IMR-90 (cell line): Measurements from ENCODE around the gene ATRNL1. TPM values are rescaled to one million over a fixed set of nuclear protein-coding genes. Genes with fewer than 3 reads are reported as not detected.

Source experiments
- ATAC-seq: fragments of 200-7000 bp; cut with Tn5 transposase; 2 replicates; pipeline ENCODE4 v1.9.1; 2020; ENCODE audit warnings: low read depth, mild to moderate bottlenecking, moderate library complexity
- BruUV-seq: library from RNA; stranded (reverse); fragments of 400-500 nt; replicated peaks from 2 replicates; lab custom pipeline; 2021; lab: Mats Ljungman, UMichigan
- CTCF ChIA-PET: fragments of 300-600 bp; formaldehyde crosslinking; extraction: SDS; loops from one replicate; lab custom pipeline; 2021; ENCODE audit warnings: antibody characterized with exemption; lab: Yijun Ruan, JAX
- POLR2A ChIA-PET: fragments of 300-600 bp; sonication (Branson Sonifier 250); formaldehyde crosslinking; loops from one replicate; lab custom pipeline; 2022; ENCODE audit warnings: antibody characterized with exemption; ENCODE audit not compliant: unreplicated experiment; lab: Charles Lee
- DNase-seq: peaks from one replicate; pipeline ENCODE4 v3.0.0; 2013
- H2AFZ ChIP-seq: replicated peaks from 2 replicates; pipeline ENCODE3; 2013; ENCODE audit warnings: low read length, mild to moderate bottlenecking; ENCODE audit not compliant: poor library complexity
- H2AK5ac ChIP-seq: 2 replicates; pipeline ENCODE4 v1.6.1; 2013; ENCODE audit warnings: low read depth, low read length, inconsistent platforms
- H2AK9ac ChIP-seq: replicated peaks from 2 replicates; pipeline ENCODE3; 2013; ENCODE audit warnings: mild to moderate bottlenecking, low read depth, low read length, moderate library complexity; ENCODE audit not compliant: poor library complexity
- H2BK120ac ChIP-seq: 2 replicates; pipeline ENCODE4 v1.6.1; 2013; ENCODE audit warnings: low read depth, low read length, inconsistent platforms
- H2BK15ac ChIP-seq: 3 replicates; pipeline ENCODE4 v1.6.1; 2013; ENCODE audit warnings: low read depth, low read length, inconsistent platforms
- H2BK20ac ChIP-seq: 2 replicates; pipeline ENCODE4 v1.6.1; 2013; ENCODE audit warnings: low read depth, mild to moderate bottlenecking, inconsistent platforms, low read length, moderate library complexity
- H2BK5ac ChIP-seq: 2 replicates; pipeline ENCODE4 v1.6.1; 2013; ENCODE audit warnings: mild to moderate bottlenecking, low read depth, low read length, inconsistent platforms; ENCODE audit not compliant: poor library complexity, severe bottlenecking
- H3K14ac ChIP-seq: replicated peaks from 2 replicates; pipeline ENCODE4 v1.6.1; 2013; ENCODE audit warnings: low read depth, low read length, inconsistent platforms
- H3K18ac ChIP-seq: 2 replicates; pipeline ENCODE4 v1.6.1; 2013; ENCODE audit warnings: low read depth, low read length, control low read depth
- H3K23ac ChIP-seq: 2 replicates; pipeline ENCODE4 v1.6.1; 2013; ENCODE audit warnings: low read depth, low read length, inconsistent platforms
- H3K27ac ChIP-seq: 2 replicates; pipeline ENCODE4 v1.5.1; 2013; ENCODE audit warnings: mild to moderate bottlenecking, control low read depth, low read length; ENCODE audit not compliant: insufficient read depth
- H3K27me3 ChIP-seq: 2 replicates; pipeline ENCODE4 v1.6.1; 2013; ENCODE audit warnings: low read length; ENCODE audit not compliant: control insufficient read depth, insufficient read depth
- H3K36me3 ChIP-seq: 2 replicates; pipeline ENCODE4 v1.6.1; 2013; ENCODE audit warnings: low read length, mixed read lengths; ENCODE audit not compliant: control insufficient read depth, insufficient read depth
- H3K4ac ChIP-seq: 2 replicates; pipeline ENCODE4 v1.6.1; 2013; ENCODE audit warnings: low read depth, low read length, inconsistent platforms
- H3K4me1 ChIP-seq: 2 replicates; pipeline ENCODE4 v1.6.1; 2013; ENCODE audit warnings: low read length, mixed read lengths; ENCODE audit not compliant: control insufficient read depth, insufficient read depth
- H3K4me2 ChIP-seq: 2 replicates; pipeline ENCODE4 v1.6.1; 2013; ENCODE audit warnings: low read depth, mild to moderate bottlenecking, control low read depth, low read length, moderate library complexity
- H3K4me3 ChIP-seq: 2 replicates; pipeline ENCODE4 v1.5.1; 2013; ENCODE audit warnings: low read depth, mild to moderate bottlenecking, control low read depth, low read length, moderate library complexity; ENCODE audit not compliant: insufficient read depth
- H3K56ac ChIP-seq: 2 replicates; pipeline ENCODE4 v1.6.1; 2013; ENCODE audit warnings: low read length, inconsistent platforms; ENCODE audit not compliant: insufficient read depth; ENCODE audit errors: extremely low read depth
- H3K79me1 ChIP-seq, 2 experiments: 2 replicates each; pipeline ENCODE4 v1.6.1; 2013; ENCODE audit warnings: low read length in 2 of 2, inconsistent platforms in 1 of 2, low read depth in 1 of 2
- H3K9ac ChIP-seq: 2 replicates; pipeline ENCODE4 v1.6.1; 2013; ENCODE audit warnings: low read depth, low read length, control low read depth
- H3K9me1 ChIP-seq: 2 replicates; pipeline ENCODE4 v1.6.1; 2013; ENCODE audit warnings: low read length, inconsistent platforms; ENCODE audit not compliant: insufficient read depth
- H3K9me3 ChIP-seq: 2 replicates; pipeline ENCODE4 v1.6.1; 2013; ENCODE audit warnings: low read length; ENCODE audit not compliant: control insufficient read depth, insufficient read depth
- H4K20me1 ChIP-seq: 2 replicates; pipeline ENCODE4 v1.6.1; 2013; ENCODE audit warnings: low read length, inconsistent platforms; ENCODE audit not compliant: insufficient read depth
- H4K5ac ChIP-seq: 2 replicates; pipeline ENCODE4 v1.6.1; 2013; ENCODE audit warnings: mild to moderate bottlenecking, low read depth, low read length, control low read depth
- H4K8ac ChIP-seq, 2 experiments: 2 replicates each; pipeline ENCODE4 v1.6.1; 2013; ENCODE audit warnings: low read depth in 2 of 2, low read length in 2 of 2, control low read depth in 1 of 2, inconsistent platforms in 1 of 2
- H4K91ac ChIP-seq: 2 replicates; pipeline ENCODE4 v1.6.1; 2013; ENCODE audit warnings: low read depth, low read length, inconsistent platforms; ENCODE audit not compliant: insufficient read depth
- BHLHE40 ChIP-seq: fragments of 150-350 bp; IDR thresholded peaks from 2 replicates; pipeline ENCODE4 v1.6.1; 2016; ENCODE audit warnings: mild to moderate bottlenecking, low read depth, low read length
- CEBPB ChIP-seq: IDR thresholded peaks from 2 replicates; pipeline ENCODE4 v1.6.1; 2012; ENCODE audit warnings: low read depth, low read length, improper control_type of control experiment
- CHD1 ChIP-seq: IDR thresholded peaks from 2 replicates; pipeline ENCODE4 v1.6.1; 2012; ENCODE audit warnings: low read depth, low read length, improper control_type of control experiment
- FOS ChIP-seq: fragments of 150-350 bp; IDR thresholded peaks from 2 replicates; pipeline ENCODE4 v1.6.1; 2016; ENCODE audit warnings: low read depth, low read length
- MAFK ChIP-seq: IDR thresholded peaks from 2 replicates; pipeline ENCODE4 v1.6.1; 2012; ENCODE audit warnings: low read depth, low read length, improper control_type of control experiment
- MAZ ChIP-seq: IDR thresholded peaks from 2 replicates; pipeline ENCODE4 v1.6.1; 2012; ENCODE audit warnings: low read depth, mild to moderate bottlenecking, low read length, improper control_type of control experiment, moderate library complexity, borderline replicate concordance
- MXI1 ChIP-seq: IDR thresholded peaks from 2 replicates; pipeline ENCODE4 v1.6.1; 2012; ENCODE audit warnings: low read depth, mild to moderate bottlenecking, low read length, moderate library complexity, borderline replicate concordance
- NFE2L2 ChIP-seq: fragments of 150-350 bp; IDR thresholded peaks from 2 replicates; pipeline ENCODE4 v1.6.1; 2016; ENCODE audit warnings: low read depth, mild to moderate bottlenecking, low read length
- POLR2A ChIP-seq: IDR thresholded peaks from 2 replicates; pipeline ENCODE4 v1.6.1; 2012; ENCODE audit warnings: mild to moderate bottlenecking, low read depth, low read length
- RAD21 ChIP-seq: IDR thresholded peaks from 2 replicates; pipeline ENCODE4 v1.6.1; 2012; ENCODE audit warnings: low read length, improper control_type of control experiment
- RCOR1 ChIP-seq: IDR thresholded peaks from 2 replicates; pipeline ENCODE4 v1.6.1; 2012; ENCODE audit warnings: mild to moderate bottlenecking, low read length, improper control_type of control experiment; ENCODE audit not compliant: insufficient replicate concordance
- RFX5 ChIP-seq: IDR thresholded peaks from 2 replicates; pipeline ENCODE4 v1.8.0; 2012; ENCODE audit warnings: low read depth, mild to moderate bottlenecking, low read length, moderate library complexity
- SMC3 ChIP-seq: fragments of 150-350 bp; IDR thresholded peaks from 2 replicates; pipeline ENCODE4 v1.6.1; 2016; ENCODE audit warnings: low read depth, mild to moderate bottlenecking, antibody characterized with exemption, low read length, moderate library complexity
- WGBS, 2 experiments: methylation state at CpG; one replicate each; pipeline versions ENCODE4 v1.1.5 to v1.1.7; 2013; ENCODE audit warnings: missing lambda C conversion rate in 2 of 2; ENCODE audit not compliant: insufficient read length in 1 of 2; ENCODE audit errors: extremely low coverage in 2 of 2; 5-methylcytosine and 5-hydroxymethylcytosine counted together
- dilution Hi-C: fragments of 300-500 bp; cut with HindIII; formaldehyde crosslinking; loops from one replicate; pipeline ENCODE4 v1.14.3; 2018; ENCODE audit warnings: low sequenced_read_pairs; ENCODE audit not compliant: unreplicated experiment
- in situ Hi-C: fragments of 300-500 bp; cut with MboI; formaldehyde crosslinking; loops from 3 replicates; pipeline ENCODE4 v1.14.3; 2019; ENCODE audit warnings: low sequenced_read_pairs, inconsistent platforms, mixed read lengths
- intact Hi-C: fragments of 100-400 bp; cut with micrococcal nuclease; formaldehyde crosslinking; loops from 2 replicates; pipeline ENCODE4 v1.10.0; 2022
- polyA plus RNA-seq, 3 experiments: library from polyadenylated mRNA; depleted of rRNA; stranded (reverse); fragments of >200 nt; gene quantifications; 2 replicates each; pipeline ENCODE4 v1.2.3, GENCODE V29; 2012; ENCODE audit warnings: low replicate concordance in 1 of 3
- total RNA-seq: library from RNA; depleted of rRNA; stranded (reverse); fragments of >200 nt; gene quantifications from 2 replicates; pipeline ENCODE4 v1.2.3, GENCODE V29; 2012
- TF ChIP-seq, protein P1 (sequence below): fragments of 150-350 bp; IDR thresholded peaks from 2 replicates; pipeline ENCODE4 v1.6.1; 2016; ENCODE audit warnings: low read depth, mild to moderate bottlenecking, low read length, moderate library complexity, borderline replicate concordance
- TF ChIP-seq, protein P2 (sequence below): conservative IDR thresholded peaks from 2 replicates; pipeline ENCODE4 v1.5.1; 2012; ENCODE audit warnings: mild to moderate bottlenecking, low read depth, low read length, improper control_type of control experiment
- TF ChIP-seq, protein P3 (sequence below): fragments of 150-350 bp; IDR thresholded peaks from 2 replicates; pipeline ENCODE4 v1.6.1; 2017; ENCODE audit warnings: mild to moderate bottlenecking, antibody characterized with exemption, low read length, low read depth

The ATRNL1 gene
- total and polyA plus RNA-seq, 2 of the 4 experiments (the other 2 are of a cell fraction), result 0.18 to 0.19 TPM

DNA sequence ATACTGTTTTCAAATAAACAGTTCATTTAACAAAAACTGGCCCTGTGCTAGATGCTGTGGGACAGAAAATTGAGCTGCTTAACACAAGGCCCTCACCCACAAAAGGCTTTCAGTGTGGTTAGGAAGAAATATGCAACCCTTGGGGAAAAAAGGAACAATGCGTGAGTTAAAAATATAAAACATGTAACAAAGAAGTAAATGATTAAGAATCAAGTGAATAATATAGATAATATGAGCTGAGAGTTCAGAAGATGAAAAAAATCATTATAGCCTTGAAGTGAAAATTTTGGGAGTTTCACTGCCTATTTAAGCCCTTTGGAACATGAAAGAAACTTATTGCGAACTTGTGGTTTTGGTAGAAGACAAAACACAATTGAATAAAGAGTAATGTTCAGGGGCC, 684.5 kb downstream of the ATRNL1 start:
- Histone ChIP-seq H2BK5ac (no peak overlapping the region), H3K36me3 (no peaks in the 10 kb centered on the region), H4K5ac (no peak overlapping the region), H3K4me1 (no peaks in the 10 kb centered on the region), H2AK9ac (no peak overlapping the region), H3K9ac (no peak overlapping the region), H3K23ac (no peak overlapping the region), H3K14ac (no peak overlapping the region), H3K79me1 (no peaks in the 10 kb centered on the region), H2AK5ac (no peak overlapping the region), H3K4ac (no peak overlapping the region), H4K20me1 (no peaks in the 10 kb centered on the region), H2BK120ac (no peak overlapping the region), H4K91ac (no peak overlapping the region), H4K8ac (no peak overlapping the region), H3K27me3 (no peaks in the 10 kb centered on the region), H3K9me3 (no peaks in the 10 kb centered on the region), H2BK15ac (no peak overlapping the region), H3K18ac (no peak overlapping the region), H3K27ac (no peak overlapping the region), H2BK20ac (no peak overlapping the region), H3K4me2 (no peak overlapping the region), H3K56ac (no peak overlapping the region), H2AFZ (no peak overlapping the region), H3K9me1 (no peaks in the 10 kb centered on the region), H3K4me3 (no peak overlapping the region)
- no peak for ATAC-seq
- ChIA-PET POLR2A (no interaction called here), CTCF (no interaction called here)
- dilution Hi-C loops, result no loop called here
- intact Hi-C loops, result no loop called here
- TF ChIP-seq, protein P1, sequence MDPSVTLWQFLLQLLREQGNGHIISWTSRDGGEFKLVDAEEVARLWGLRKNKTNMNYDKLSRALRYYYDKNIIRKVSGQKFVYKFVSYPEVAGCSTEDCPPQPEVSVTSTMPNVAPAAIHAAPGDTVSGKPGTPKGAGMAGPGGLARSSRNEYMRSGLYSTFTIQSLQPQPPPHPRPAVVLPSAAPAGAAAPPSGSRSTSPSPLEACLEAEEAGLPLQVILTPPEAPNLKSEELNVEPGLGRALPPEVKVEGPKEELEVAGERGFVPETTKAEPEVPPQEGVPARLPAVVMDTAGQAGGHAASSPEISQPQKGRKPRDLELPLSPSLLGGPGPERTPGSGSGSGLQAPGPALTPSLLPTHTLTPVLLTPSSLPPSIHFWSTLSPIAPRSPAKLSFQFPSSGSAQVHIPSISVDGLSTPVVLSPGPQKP, result no peak
- TF ChIP-seq RAD21 (no peak), CEBPB (no peak), MXI1 (no peak), SMC3 (no peak), RFX5 (no peak), FOS (no peak), BHLHE40 (no peak), POLR2A (no peak), MAFK (no peak), CHD1 (no peak), NFE2L2 (no peak), RCOR1 (no peak), MAZ (no peak)
- TF ChIP-seq, protein P2, sequence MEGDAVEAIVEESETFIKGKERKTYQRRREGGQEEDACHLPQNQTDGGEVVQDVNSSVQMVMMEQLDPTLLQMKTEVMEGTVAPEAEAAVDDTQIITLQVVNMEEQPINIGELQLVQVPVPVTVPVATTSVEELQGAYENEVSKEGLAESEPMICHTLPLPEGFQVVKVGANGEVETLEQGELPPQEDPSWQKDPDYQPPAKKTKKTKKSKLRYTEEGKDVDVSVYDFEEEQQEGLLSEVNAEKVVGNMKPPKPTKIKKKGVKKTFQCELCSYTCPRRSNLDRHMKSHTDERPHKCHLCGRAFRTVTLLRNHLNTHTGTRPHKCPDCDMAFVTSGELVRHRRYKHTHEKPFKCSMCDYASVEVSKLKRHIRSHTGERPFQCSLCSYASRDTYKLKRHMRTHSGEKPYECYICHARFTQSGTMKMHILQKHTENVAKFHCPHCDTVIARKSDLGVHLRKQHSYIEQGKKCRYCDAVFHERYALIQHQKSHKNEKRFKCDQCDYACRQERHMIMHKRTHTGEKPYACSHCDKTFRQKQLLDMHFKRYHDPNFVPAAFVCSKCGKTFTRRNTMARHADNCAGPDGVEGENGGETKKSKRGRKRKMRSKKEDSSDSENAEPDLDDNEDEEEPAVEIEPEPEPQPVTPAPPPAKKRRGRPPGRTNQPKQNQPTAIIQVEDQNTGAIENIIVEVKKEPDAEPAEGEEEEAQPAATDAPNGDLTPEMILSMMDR, result no peak
- TF ChIP-seq, protein P3, sequence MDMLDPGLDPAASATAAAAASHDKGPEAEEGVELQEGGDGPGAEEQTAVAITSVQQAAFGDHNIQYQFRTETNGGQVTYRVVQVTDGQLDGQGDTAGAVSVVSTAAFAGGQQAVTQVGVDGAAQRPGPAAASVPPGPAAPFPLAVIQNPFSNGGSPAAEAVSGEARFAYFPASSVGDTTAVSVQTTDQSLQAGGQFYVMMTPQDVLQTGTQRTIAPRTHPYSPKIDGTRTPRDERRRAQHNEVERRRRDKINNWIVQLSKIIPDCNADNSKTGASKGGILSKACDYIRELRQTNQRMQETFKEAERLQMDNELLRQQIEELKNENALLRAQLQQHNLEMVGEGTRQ, result no peak
- DNase-seq, result no peak
- in situ Hi-C loops, result no loop called here
- BruUV-seq, result no TSS peak
- WGBS, 2 experiments, result no CpG with 5 or more reads among the region's 2 CpGs
